ENCODE measurements around the gene BACH1.

Gene BACH1

GRCh38 chr21:29384683-29385359, 86.1 kb downstream of the BACH1 start:
- TF ChIP-seq, protein P1, sequence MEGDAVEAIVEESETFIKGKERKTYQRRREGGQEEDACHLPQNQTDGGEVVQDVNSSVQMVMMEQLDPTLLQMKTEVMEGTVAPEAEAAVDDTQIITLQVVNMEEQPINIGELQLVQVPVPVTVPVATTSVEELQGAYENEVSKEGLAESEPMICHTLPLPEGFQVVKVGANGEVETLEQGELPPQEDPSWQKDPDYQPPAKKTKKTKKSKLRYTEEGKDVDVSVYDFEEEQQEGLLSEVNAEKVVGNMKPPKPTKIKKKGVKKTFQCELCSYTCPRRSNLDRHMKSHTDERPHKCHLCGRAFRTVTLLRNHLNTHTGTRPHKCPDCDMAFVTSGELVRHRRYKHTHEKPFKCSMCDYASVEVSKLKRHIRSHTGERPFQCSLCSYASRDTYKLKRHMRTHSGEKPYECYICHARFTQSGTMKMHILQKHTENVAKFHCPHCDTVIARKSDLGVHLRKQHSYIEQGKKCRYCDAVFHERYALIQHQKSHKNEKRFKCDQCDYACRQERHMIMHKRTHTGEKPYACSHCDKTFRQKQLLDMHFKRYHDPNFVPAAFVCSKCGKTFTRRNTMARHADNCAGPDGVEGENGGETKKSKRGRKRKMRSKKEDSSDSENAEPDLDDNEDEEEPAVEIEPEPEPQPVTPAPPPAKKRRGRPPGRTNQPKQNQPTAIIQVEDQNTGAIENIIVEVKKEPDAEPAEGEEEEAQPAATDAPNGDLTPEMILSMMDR (IDR thresholded peaks at IDR 0.05; ENCODE audit: low read depth, low read length): no peak
- H3K4me3 ChIP-seq (replicated peaks in 1 of 2; ENCODE audit: low read depth in 2 of 2, low read length in 2 of 2): no peak overlapping the region
- no peak for DNase-seq (ENCODE audit: low read depth in 2 of 2)

DNA sequence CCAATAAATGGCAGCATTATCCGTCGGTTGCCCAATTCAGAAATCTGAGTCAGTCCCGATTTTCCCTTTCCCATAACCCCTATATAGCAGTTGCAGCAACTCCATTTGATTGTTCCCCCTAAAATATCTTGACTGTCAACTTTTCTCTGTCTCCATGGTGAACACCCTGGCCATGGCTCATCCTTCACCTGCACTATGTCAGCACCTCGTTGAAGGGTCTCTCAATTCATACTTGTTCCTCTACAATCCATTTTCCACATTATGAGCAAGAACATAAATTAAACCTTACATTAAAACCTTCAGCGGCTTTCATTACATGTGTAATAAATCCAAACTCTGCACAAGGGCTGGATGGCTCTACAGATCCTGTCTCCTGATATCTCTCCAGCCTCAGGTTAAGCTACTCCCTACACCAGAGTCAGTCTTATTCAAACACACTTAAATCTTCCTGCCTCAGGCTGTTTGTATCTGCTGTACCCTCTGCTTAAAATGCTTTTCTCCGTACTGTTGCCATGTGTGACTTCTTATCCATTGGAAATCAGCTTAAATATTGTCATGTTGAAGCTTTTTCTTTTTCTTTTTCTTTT, 87.3 kb downstream of the BACH1 start:
- TF ChIP-seq, protein P1 (IDR thresholded peaks at IDR 0.05; ENCODE audit: low read depth, low read length): no peak
- H3K4me3 ChIP-seq (replicated peaks in 1 of 2; ENCODE audit: low read depth in 2 of 2, low read length in 2 of 2): no peak overlapping the region
- no peak for DNase-seq (ENCODE audit: low read depth in 2 of 2)

DNA sequence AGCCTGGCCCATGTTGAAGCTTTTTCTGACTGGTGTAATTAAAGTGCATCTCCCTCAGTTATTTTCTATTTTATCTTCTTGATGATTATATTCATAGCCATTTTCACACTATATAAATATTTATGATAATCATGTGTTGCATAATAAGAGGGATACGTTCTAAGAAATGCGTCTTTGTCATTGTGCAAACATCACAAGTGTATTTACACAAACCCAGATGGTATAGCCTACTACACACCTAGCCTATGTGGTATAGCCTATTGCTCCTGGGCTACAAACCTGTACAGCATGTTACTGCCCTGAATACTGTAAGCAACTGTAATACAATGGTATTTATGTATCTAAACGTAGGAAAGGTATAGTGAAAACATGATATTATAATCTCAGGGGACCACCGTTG, 88.1 kb downstream of the BACH1 start:
- TF ChIP-seq, protein P1 (IDR thresholded peaks at IDR 0.05; ENCODE audit: low read depth, low read length): no peak
- no peak for DNase-seq (ENCODE audit: low read depth in 2 of 2)
- H3K4me3 ChIP-seq (replicated peaks in 1 of 2; ENCODE audit: low read depth in 2 of 2, low read length in 2 of 2): no peak overlapping the region

GRCh38 chr21:29387598-29387997, 88.9 kb downstream of the BACH1 start:
- TF ChIP-seq, protein P1 (IDR thresholded peaks at IDR 0.05; ENCODE audit: low read depth, low read length): no peak
- DNase-seq (ENCODE audit: low read depth in 2 of 2): no peak
- H3K4me3 ChIP-seq (replicated peaks in 1 of 2; ENCODE audit: low read depth in 2 of 2, low read length in 2 of 2): no peak overlapping the region

- DNase-seq (ENCODE audit: low read depth in 2 of 2): no peak
- TF ChIP-seq, protein P1 (IDR thresholded peaks at IDR 0.05; ENCODE audit: low read depth, low read length): no peak
- no peak overlapping the region for H3K4me3 ChIP-seq (replicated peaks in 1 of 2; ENCODE audit: low read depth in 2 of 2, low read length in 2 of 2)
These were observed 90.4 kb downstream of the BACH1 start for GRCh38 chr21:29389136-29389535.

DNA sequence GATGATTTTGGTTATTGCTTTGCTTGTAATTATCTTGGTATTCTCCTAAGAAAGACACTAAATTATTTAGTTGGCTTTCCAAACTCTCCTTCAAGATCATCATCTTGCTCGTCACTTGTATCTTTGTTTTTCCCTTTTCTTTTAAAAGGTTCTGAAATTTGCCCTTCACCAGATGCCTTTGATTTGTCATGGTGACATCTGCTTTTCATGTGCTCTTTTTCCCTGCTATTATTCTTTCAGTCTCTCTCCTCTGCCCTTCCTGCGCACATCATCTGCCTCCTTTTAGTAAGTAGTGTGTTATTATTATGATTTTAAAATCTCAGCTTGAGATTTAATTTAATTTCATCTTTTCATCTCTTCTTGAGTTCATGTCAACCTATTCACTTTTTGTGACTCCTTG, 92.1 kb downstream of the BACH1 start:
- no peak overlapping the region for H3K4me3 ChIP-seq (replicated peaks in 1 of 2; ENCODE audit: low read depth in 2 of 2, low read length in 2 of 2)
- no peak for DNase-seq (ENCODE audit: low read depth in 2 of 2)
- TF ChIP-seq, protein P1 (IDR thresholded peaks at IDR 0.05; ENCODE audit: low read depth, low read length): no peak

All from cardiac fibroblast (primary cell).